ACC112 (cell line): ENCODE data around the gene TTC39C.

Experiments
- H2AFZ ChIP-seq: fragments of 200-600 bp; sonication (generic); one replicate; pipeline ENCODE4 v1.6.0; 2017; ENCODE audit warnings: antibody characterized with exemption, low read length; ENCODE audit not compliant: unreplicated experiment
- H3K27ac ChIP-seq: fragments of 200-600 bp; sonication (generic); 2 replicates; pipeline ENCODE4 v1.5.1; 2014; ENCODE audit warnings: low read depth, mild to moderate bottlenecking, antibody characterized with exemption, low read length, moderate library complexity
- H3K27me3 ChIP-seq: fragments of 200-600 bp; sonication (generic); 2 replicates; pipeline ENCODE4 v1.6.1; 2014; ENCODE audit warnings: mild to moderate bottlenecking, antibody characterized with exemption, low read length, moderate library complexity, mixed read lengths; ENCODE audit not compliant: insufficient read depth
- H3K36me3 ChIP-seq: fragments of 200-600 bp; sonication (generic); 2 replicates; pipeline ENCODE4 v1.6.1; 2016; ENCODE audit warnings: mild to moderate bottlenecking, antibody characterized with exemption, low read length, moderate library complexity, mixed read lengths; ENCODE audit not compliant: insufficient read depth
- H3K4me1 ChIP-seq: fragments of 200-600 bp; sonication (generic); one replicate; pipeline ENCODE4 v1.6.1; 2016; ENCODE audit warnings: low read length, mixed read lengths; ENCODE audit not compliant: insufficient read depth, unreplicated experiment, control insufficient read depth
- H3K4me3 ChIP-seq: fragments of 200-600 bp; sonication (generic); 2 replicates; pipeline ENCODE4 v1.5.1; 2014; ENCODE audit warnings: mild to moderate bottlenecking, low read depth, low read length
- H3K79me2 ChIP-seq: fragments of 200-600 bp; sonication (generic); one replicate; pipeline ENCODE4 v1.6.0; 2016; ENCODE audit warnings: low read length; ENCODE audit not compliant: control insufficient read depth, unreplicated experiment, insufficient read depth

TTC39C gene

GRCh38 chr18:24112874-24113615 is 98.5 kb downstream of the TTC39C start:
- no peak overlapping the region for H2AFZ ChIP-seq
- H3K27me3 ChIP-seq = no peaks in the 10 kb centered on the region
- no peaks in the 10 kb centered on the region for H3K36me3 ChIP-seq
- no peak overlapping the region for H3K27ac ChIP-seq
- peaks cover 14% of the 10 kb centered on the region for H3K4me1 ChIP-seq
- H3K79me2 ChIP-seq = no peaks in the 10 kb centered on the region
- no peak overlapping the region for H3K4me3 ChIP-seq

- Histone ChIP-seq H3K27me3 (no peaks in the 10 kb centered on the region), H3K4me1 (peaks cover 14% of the 10 kb centered on the region), H3K4me3 (no peak overlapping the region), H3K27ac (no peak overlapping the region), H3K79me2 (no peaks in the 10 kb centered on the region), H2AFZ (no peak overlapping the region), H3K36me3 (no peaks in the 10 kb centered on the region)
Observed at GRCh38 chr18:24114924-24115549, 100.5 kb downstream of the TTC39C start.

DNA sequence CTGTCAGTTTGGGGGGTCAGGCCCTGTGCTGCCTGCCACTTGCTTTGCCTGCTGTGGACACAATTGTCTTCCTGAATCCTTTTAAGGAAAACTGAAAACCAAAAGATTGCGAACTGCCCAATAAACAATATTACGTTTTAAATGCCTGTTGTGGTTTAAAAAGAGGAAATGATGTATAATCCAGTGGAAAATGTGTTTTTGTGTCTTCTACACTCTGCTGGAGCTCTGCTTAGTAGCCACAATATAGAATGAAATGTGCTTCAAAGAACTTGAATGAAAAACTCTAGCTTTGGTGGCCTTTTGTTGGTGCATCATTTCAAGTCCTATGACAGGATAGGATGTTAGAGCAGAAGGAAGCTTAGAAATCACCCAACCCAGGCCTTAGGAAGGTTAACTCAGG is 101.1 kb downstream of the TTC39C start:
- Histone ChIP-seq H3K36me3 (no peaks in the 10 kb centered on the region), H3K4me3 (no peak overlapping the region), H3K79me2 (no peaks in the 10 kb centered on the region), H3K27ac (no peak overlapping the region), H2AFZ (no peak overlapping the region), H3K27me3 (no peaks in the 10 kb centered on the region), H3K4me1 (peaks cover 14% of the 10 kb centered on the region)

GRCh38 chr18:24118750-24119577 is 104.4 kb downstream of the TTC39C start:
- Histone ChIP-seq H3K27me3 (no peaks in the 10 kb centered on the region), H3K36me3 (no peaks in the 10 kb centered on the region), H3K79me2 (no peaks in the 10 kb centered on the region), H3K4me3 (no peak overlapping the region), H2AFZ (no peak overlapping the region), H3K27ac (no peak overlapping the region), H3K4me1 (no peaks in the 10 kb centered on the region)

DNA sequence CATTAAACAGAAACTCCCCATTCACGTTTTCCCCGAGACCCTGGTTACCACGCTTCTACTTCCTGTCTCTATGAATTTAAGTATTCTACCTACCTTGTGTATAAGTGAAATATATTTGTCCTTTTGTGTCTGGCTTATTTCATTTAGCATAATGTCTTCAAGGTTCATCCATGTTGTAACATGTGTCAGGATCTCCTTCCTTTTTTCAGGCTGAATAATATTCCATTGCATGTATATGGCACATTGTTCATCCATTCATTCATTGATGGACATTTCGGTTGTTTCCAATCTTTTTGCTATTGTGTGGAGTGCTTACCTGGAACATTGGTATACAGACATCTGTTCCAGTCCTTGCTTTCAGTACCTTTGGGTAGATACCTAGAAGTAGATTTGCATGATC is 106.1 kb downstream of the TTC39C start:
- no peaks in the 10 kb centered on the region for H3K27me3 ChIP-seq
- H3K36me3 ChIP-seq = no peaks in the 10 kb centered on the region
- no peak overlapping the region for H3K4me3 ChIP-seq
- H2AFZ ChIP-seq = no peak overlapping the region
- H3K4me1 ChIP-seq = no peaks in the 10 kb centered on the region
- no peak overlapping the region for H3K27ac ChIP-seq
- no peaks in the 10 kb centered on the region for H3K79me2 ChIP-seq

DNA sequence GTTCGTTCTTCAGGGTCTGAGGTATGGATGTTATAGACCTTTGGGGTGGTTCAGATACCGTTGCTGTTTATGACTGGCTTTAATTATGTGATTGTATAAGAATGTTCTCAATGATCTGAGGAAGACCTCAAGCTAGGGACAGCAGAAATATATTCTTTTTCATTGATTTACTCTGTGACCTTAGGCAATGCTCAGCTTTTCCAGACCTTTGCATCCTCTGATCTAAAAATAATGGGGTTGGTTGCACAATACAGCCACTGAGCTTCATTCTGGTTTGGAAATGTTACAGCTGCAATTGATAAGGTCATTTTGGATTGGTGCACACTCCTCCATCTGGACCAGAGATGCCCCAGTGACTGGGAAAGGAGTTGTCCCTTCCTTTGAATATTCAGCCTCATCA is 107.1 kb downstream of the TTC39C start:
- Histone ChIP-seq H3K27me3 (no peaks in the 10 kb centered on the region), H3K4me3 (no peak overlapping the region), H3K27ac (no peak overlapping the region), H3K4me1 (no peaks in the 10 kb centered on the region), H2AFZ (no peak overlapping the region), H3K79me2 (no peaks in the 10 kb centered on the region), H3K36me3 (no peaks in the 10 kb centered on the region)

DNA sequence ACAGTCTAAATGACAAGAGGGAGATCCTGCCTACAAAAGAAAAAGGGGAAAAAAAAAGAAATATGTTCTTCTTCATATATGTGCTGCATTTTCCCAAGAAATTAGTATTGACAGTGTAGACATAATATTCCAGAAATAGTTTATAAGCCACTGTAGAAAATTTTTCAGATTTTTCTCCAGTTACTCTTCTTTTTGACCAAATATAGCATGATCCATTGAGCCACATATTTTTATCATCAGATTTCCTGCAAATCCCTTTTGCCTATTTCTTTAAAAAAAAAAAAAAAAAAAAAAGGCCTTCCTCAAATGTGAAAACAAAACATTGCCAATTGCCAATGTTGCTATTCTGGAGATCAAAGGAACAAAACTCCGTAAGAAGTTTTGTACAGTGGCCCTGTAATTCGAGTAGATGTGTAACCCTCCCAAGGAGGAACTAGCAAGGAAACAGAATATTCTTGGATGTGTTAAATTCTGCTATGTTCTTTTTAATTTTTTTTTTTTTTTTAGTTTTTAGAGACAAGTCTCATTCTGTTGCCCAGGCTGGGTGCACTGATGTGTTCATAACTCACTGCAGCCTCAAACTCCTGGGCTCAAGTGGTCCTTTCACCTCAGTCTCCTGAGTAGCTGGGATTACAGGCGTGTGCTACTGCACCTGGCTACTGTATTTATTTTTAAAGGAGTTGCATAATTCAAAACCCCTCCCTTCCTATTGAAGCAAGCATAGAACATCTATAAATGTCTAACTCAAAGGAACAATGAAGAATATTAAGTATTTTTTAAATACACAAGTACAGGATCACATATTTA is 111.8 kb downstream of the TTC39C start:
- no peaks in the 10 kb centered on the region for H3K27me3 ChIP-seq
- H3K4me3 ChIP-seq = no peak overlapping the region
- no peak overlapping the region for H2AFZ ChIP-seq
- H3K4me1 ChIP-seq = no peaks in the 10 kb centered on the region
- no peaks in the 10 kb centered on the region for H3K36me3 ChIP-seq
- H3K79me2 ChIP-seq = no peaks in the 10 kb centered on the region
- no peak overlapping the region for H3K27ac ChIP-seq

DNA sequence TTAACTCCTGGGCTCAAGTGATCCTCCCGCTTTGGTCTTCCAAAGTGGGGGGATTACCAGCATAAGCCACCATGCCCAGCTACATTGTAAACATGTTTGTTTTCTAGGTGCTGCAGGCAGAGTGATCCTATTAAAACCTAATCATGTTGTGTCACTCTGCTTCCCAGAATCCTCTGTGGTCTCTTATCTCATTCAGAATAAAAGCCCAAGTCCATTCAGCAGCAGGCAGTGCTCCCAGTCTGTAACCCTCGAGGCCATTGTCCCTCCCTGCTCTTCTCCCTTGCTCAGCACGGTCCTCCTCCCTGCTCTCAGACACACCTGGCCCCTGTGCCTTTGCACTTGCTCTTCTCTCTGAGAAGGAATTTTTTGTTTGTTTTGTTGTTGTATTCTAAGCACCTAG is 113.2 kb downstream of the TTC39C start:
- H3K4me3 ChIP-seq = no peak overlapping the region
- no peaks in the 10 kb centered on the region for H3K27me3 ChIP-seq
- no peaks in the 10 kb centered on the region for H3K4me1 ChIP-seq
- no peak overlapping the region for H2AFZ ChIP-seq
- no peaks in the 10 kb centered on the region for H3K79me2 ChIP-seq
- no peaks in the 10 kb centered on the region for H3K36me3 ChIP-seq
- H3K27ac ChIP-seq = no peak overlapping the region

DNA sequence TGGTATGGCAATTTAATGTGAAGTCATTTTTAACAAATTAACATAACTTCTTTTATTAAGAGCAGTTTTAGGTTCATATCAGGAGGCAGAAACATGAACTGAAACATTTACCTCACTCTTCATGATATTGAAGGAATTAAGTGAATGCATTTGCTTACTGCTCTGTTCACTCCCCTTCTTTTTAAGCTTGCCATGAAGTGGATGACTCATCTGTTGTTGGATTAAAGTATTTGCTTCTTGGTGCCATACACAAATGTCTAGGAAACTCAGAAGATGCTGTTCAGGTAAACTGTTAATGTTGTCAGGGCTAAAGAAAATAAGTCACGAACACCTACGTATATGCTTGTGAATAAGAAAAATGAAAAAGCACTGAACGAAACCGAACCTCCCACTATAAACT is 114.1 kb downstream of the TTC39C start:
- H3K27me3 ChIP-seq = no peaks in the 10 kb centered on the region
- H3K27ac ChIP-seq = no peak overlapping the region
- no peaks in the 10 kb centered on the region for H3K4me1 ChIP-seq
- H3K4me3 ChIP-seq = no peak overlapping the region
- H3K79me2 ChIP-seq = no peaks in the 10 kb centered on the region
- H2AFZ ChIP-seq = no peak overlapping the region
- H3K36me3 ChIP-seq = no peaks in the 10 kb centered on the region

DNA sequence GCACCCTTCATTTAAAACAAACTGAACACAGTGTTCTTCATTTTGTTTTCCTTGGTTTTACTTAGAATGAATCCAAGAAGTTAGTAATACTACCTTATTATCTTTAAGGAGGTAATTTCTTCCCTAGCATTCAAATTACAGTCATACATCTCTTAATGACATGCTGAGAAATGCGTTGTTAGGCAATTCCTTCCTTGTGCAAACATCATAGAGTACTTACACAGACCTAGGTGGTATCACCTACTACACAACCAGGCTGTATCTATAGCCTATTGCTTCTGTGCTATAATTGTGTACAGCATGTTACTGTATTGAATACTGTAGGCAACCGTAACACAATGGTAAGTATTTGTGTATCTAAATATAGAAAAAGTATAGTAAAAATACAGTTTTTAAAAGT is 115.9 kb downstream of the TTC39C start:
- Histone ChIP-seq H3K27ac (no peak overlapping the region), H3K4me3 (no peak overlapping the region), H3K4me1 (no peaks in the 10 kb centered on the region), H2AFZ (no peak overlapping the region), H3K27me3 (no peaks in the 10 kb centered on the region), H3K79me2 (no peaks in the 10 kb centered on the region), H3K36me3 (no peaks in the 10 kb centered on the region)
